ENCODE results near the gene LRMDA.

Gene LRMDA

DNA sequence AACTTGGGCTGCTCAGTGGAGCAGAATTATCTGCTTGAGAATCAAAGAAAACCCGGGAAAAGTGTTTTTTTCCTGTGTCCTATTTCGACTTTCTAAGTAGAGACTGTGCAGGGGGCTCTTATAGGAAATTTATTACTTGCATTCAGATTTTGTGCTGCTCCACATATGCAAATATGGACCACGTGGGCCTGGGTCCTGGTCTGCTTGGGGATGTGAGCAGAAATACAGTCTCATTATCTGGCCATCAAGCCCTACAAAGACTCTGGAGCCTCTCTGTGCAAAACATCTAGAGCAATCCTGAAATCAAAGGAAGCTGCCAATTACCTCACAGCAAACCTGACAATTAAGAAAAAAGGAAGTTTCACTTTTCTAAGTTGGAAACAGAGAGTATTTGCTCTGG lies 216.9 kb downstream of the LRMDA start (continued):
- TF ChIP-seq ZNF398 (tag by site-specific recombination; IDR thresholded peaks at IDR 0.05), result no peak
- TF ChIP-seq ZNF37A (tag by site-specific recombination; IDR thresholded peaks at IDR 0.05), result no peak
- TF ChIP-seq GLIS1 (tag by site-specific recombination; IDR thresholded peaks at IDR 0.05), result no peak
- no peak for TF ChIP-seq ZNF148 (tag by site-specific recombination; IDR thresholded peaks at IDR 0.05; ENCODE audit: borderline replicate concordance)
- no peak for TF ChIP-seq ZNF16 (tag by site-specific recombination; IDR thresholded peaks at IDR 0.05; ENCODE audit: low read depth)
- TF ChIP-seq SP7 (tag by site-specific recombination; IDR thresholded peaks at IDR 0.05), result 0 out of 2 replicates have a peak, but pooled peaks have one; percentile 14
- no peak for TF ChIP-seq HOXC10 (CRISPR knock-in tag; IDR thresholded peaks at IDR 0.05)
- TF ChIP-seq ZNF768 (tag by site-specific recombination; IDR thresholded peaks at IDR 0.05), result no peak
- TF ChIP-seq ZNF175 (tag by site-specific recombination; IDR thresholded peaks at IDR 0.05), result no peak

DNA sequence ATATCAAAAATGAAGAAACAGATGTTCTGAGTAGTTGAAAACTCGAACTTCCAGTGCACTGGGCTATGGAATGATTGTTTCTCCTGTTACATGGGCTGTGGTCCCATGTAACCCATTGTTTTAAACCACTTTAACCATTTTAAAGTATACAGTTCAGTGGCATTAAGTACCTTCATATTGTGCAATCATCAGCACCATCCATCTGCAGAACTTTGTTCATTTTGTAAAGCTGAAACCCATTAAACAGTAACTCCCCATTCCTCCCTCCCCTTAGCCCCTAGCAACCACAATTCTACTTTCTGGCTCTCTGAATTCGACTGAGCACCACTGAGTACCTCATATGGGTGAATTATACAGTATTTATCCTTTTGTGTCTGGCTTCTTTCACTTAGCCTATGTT lies 217.4 kb downstream of the LRMDA start:
- Histone ChIP-seq H3K9me3 (ENCODE audit: control insufficient read depth, insufficient read depth, low read depth, low read length) (no peaks in the 10 kb centered on the region), H3K4me3 (ENCODE audit: low read depth, low read length) (no peak overlapping the region), H3K36me3 (ENCODE audit: control insufficient read depth in 2 of 2, insufficient read depth in 1 of 2, low read length in 2 of 2) (no peaks in the 10 kb centered on the region), H3K27ac (ENCODE audit: extremely low read depth, low read depth, low read length) (no peak overlapping the region), H3K4me1 (ENCODE audit: control insufficient read depth, insufficient read depth, low read length) (peaks cover 13% of the 10 kb centered on the region)
- CTCF ChIA-PET, result interaction anchor here (1.0 kb wide), 1 partner anchor 437 kb away, joined by 4 read pairs; no protein-coding TSS in a partner anchor
- POLR2A ChIA-PET, result no interaction called here
- TF ChIP-seq ZNF670 (tag by site-specific recombination; IDR thresholded peaks at IDR 0.05; ENCODE audit: low read depth) (no peak), ZNF549 (tag by site-specific recombination; IDR thresholded peaks at IDR 0.05) (no peak), SP3 (tag by site-specific recombination; IDR thresholded peaks at IDR 0.05) (no peak), ZNF560 (tag by site-specific recombination; IDR thresholded peaks at IDR 0.05; ENCODE audit: borderline replicate concordance) (no peak), ZNF239 (tag by site-specific recombination; IDR thresholded peaks at IDR 0.05) (no peak), ZNF707 (tag by site-specific recombination; IDR thresholded peaks at IDR 0.05) (no peak), ZNF501 (tag by site-specific recombination; IDR thresholded peaks at IDR 0.05) (no peak), ZBTB48 (tag by site-specific recombination; IDR thresholded peaks at IDR 0.05) (no peak), MZF1 (tag by site-specific recombination; IDR thresholded peaks at IDR 0.05; ENCODE audit: borderline replicate concordance) (no peak)
- TF ChIP-seq, protein P1, sequence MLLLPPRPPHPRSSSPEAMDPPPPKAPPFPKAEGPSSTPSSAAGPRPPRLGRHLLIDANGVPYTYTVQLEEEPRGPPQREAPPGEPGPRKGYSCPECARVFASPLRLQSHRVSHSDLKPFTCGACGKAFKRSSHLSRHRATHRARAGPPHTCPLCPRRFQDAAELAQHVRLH (tag by site-specific recombination; IDR thresholded peaks at IDR 0.05), result no peak

- Histone ChIP-seq H3K36me3 (ENCODE audit: control insufficient read depth in 2 of 2, insufficient read depth in 1 of 2, low read length in 2 of 2) (no peaks in the 10 kb centered on the region), H3K4me3 (ENCODE audit: low read depth, low read length) (no peak overlapping the region), H3K9me3 (ENCODE audit: control insufficient read depth, insufficient read depth, low read depth, low read length) (no peaks in the 10 kb centered on the region), H3K27ac (ENCODE audit: extremely low read depth, low read depth, low read length) (no peak overlapping the region), H3K4me1 (ENCODE audit: control insufficient read depth, insufficient read depth, low read length) (peaks cover 7% of the 10 kb centered on the region)
- ChIA-PET CTCF (interaction anchor here (0.7 to 1.0 kb wide), 2 partner anchors 100 to 437 kb away, joined by 3 to 4 read pairs; no protein-coding TSS in a partner anchor), POLR2A (no interaction called here)
- TF ChIP-seq ZNF239 (tag by site-specific recombination; IDR thresholded peaks at IDR 0.05) (no peak), BCL11A (tag by site-specific recombination; IDR thresholded peaks at IDR 0.05; ENCODE audit: low read depth) (no peak), ZNF362 (tag by site-specific recombination; IDR thresholded peaks at IDR 0.05) (no peak), ZNF175 (tag by site-specific recombination; IDR thresholded peaks at IDR 0.05) (no peak), GFI1B (tag by site-specific recombination; IDR thresholded peaks at IDR 0.05) (no peak), ZNF791 (tag by site-specific recombination; IDR thresholded peaks at IDR 0.05) (no peak), ZNF560 (tag by site-specific recombination; IDR thresholded peaks at IDR 0.05; ENCODE audit: borderline replicate concordance) (no peak), ZNF155 (tag by site-specific recombination; IDR thresholded peaks at IDR 0.05) (no peak), ZNF112 (tag by site-specific recombination; IDR thresholded peaks at IDR 0.05) (no peak), ZNF391 (tag by site-specific recombination; IDR thresholded peaks at IDR 0.05; ENCODE audit: borderline replicate concordance, low read depth) (no peak), ZNF624 (tag by site-specific recombination; IDR thresholded peaks at IDR 0.05) (no peak), ZNF311 (tag by site-specific recombination; IDR thresholded peaks at IDR 0.05; ENCODE audit: borderline replicate concordance) (no peak)
- TF ChIP-seq, protein P2, sequence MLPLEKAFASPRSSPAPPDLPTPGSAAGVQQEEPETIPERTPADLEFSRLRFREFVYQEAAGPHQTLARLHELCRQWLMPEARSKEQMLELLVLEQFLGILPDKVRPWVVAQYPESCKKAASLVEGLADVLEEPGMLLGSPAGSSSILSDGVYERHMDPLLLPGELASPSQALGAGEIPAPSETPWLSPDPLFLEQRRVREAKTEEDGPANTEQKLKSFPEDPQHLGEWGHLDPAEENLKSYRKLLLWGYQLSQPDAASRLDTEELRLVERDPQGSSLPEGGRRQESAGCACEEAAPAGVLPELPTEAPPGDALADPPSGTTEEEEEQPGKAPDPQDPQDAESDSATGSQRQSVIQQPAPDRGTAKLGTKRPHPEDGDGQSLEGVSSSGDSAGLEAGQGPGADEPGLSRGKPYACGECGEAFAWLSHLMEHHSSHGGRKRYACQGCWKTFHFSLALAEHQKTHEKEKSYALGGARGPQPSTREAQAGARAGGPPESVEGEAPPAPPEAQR (tag by site-specific recombination; IDR thresholded peaks at IDR 0.05), result no peak
These were observed 218.0 kb downstream of the LRMDA start for GRCh38 chr10:75649466-75649865.
